HepG2 (cell line): ENCODE data around the gene TMEM253. TPM values are rescaled to one million over a fixed set of nuclear protein-coding genes. Genes with fewer than 3 reads are reported as not detected.

Experiments used
- BCLAF1 ChIP-seq: fragments of 450-650 bp; IDR thresholded peaks from 2 replicates; pipeline ENCODE4 v1.6.1; 2017; ENCODE audit warnings: mild to moderate bottlenecking
- CAMTA2 ChIP-seq: sonication (generic); formaldehyde crosslinking; IDR thresholded peaks from 2 replicates; pipeline ENCODE4 v1.4.0; 2020; ENCODE audit warnings: mild to moderate bottlenecking, missing genetic modification reagents, borderline replicate concordance
- HOMEZ ChIP-seq: IDR thresholded peaks from 2 replicates; pipeline ENCODE4 v1.6.1; 2016; ENCODE audit warnings: low read depth
- KDM2A ChIP-seq: sonication (generic); formaldehyde crosslinking; IDR thresholded peaks from 2 replicates; pipeline ENCODE4 v1.4.0; 2020; ENCODE audit warnings: low read depth, missing genetic modification reagents, borderline replicate concordance
- NBN ChIP-seq: fragments of 450-650 bp; conservative IDR thresholded peaks from 2 replicates; pipeline ENCODE4 v1.6.1; 2017
- NFATC3 ChIP-seq: sonication (generic); formaldehyde crosslinking; IDR thresholded peaks from 2 replicates; pipeline ENCODE4 v1.5.1; 2020; ENCODE audit warnings: mild to moderate bottlenecking, missing genetic modification reagents
- NR1H2 ChIP-seq: sonication (generic); formaldehyde crosslinking; IDR thresholded peaks from 2 replicates; pipeline ENCODE4 v1.8.1; 2022; ENCODE audit warnings: low read depth, missing genetic modification reagents, borderline replicate concordance
- POGZ ChIP-seq: sonication (generic); formaldehyde crosslinking; IDR thresholded peaks from 2 replicates; pipeline ENCODE4 v1.4.0; 2020; ENCODE audit warnings: mild to moderate bottlenecking, missing genetic modification reagents
- RBAK ChIP-seq: sonication (generic); formaldehyde crosslinking; IDR thresholded peaks from 2 replicates; pipeline ENCODE4 v1.5.1; 2020; ENCODE audit warnings: mild to moderate bottlenecking, missing genetic modification reagents
- SP1 ChIP-seq, 2 experiments: fragments of 450-650 bp in 1 of 2; sonication (generic) in 1 of 2; formaldehyde crosslinking in 1 of 2; IDR thresholded peaks; 2 replicates each; pipeline versions ENCODE4 v1.4.0 to v1.6.1; 2016 to 2020; ENCODE audit warnings: missing genetic modification reagents in 1 of 2
- ZBTB33 ChIP-seq: sonication (generic); formaldehyde crosslinking; IDR thresholded peaks from 2 replicates; pipeline ENCODE4 v1.4.0; 2020; ENCODE audit warnings: missing genetic modification reagents
- ZKSCAN5 ChIP-seq: sonication (generic); formaldehyde crosslinking; IDR thresholded peaks from 2 replicates; pipeline ENCODE4 v1.5.1; 2020; ENCODE audit warnings: mild to moderate bottlenecking, missing genetic modification reagents
- ZNF160 ChIP-seq: sonication (generic); formaldehyde crosslinking; IDR thresholded peaks from 2 replicates; pipeline ENCODE4 v1.8.0; 2022; ENCODE audit warnings: mild to moderate bottlenecking, inconsistent platforms, missing genetic modification reagents
- ZNF281 ChIP-seq: sonication (generic); formaldehyde crosslinking; IDR thresholded peaks from 2 replicates; pipeline ENCODE4 v1.4.0; 2020; ENCODE audit warnings: missing genetic modification reagents, borderline replicate concordance
- ZNF512 ChIP-seq: sonication (generic); formaldehyde crosslinking; IDR thresholded peaks from 2 replicates; pipeline ENCODE4 v1.4.0; 2020; ENCODE audit warnings: mild to moderate bottlenecking, missing genetic modification reagents
- ZNF644 ChIP-seq: IDR thresholded peaks from 2 replicates; pipeline ENCODE4 v1.6.1; 2016; ENCODE audit warnings: low read depth
- ZNF768 ChIP-seq: sonication (generic); formaldehyde crosslinking; IDR thresholded peaks from 2 replicates; pipeline ENCODE4 v1.4.0; 2020; ENCODE audit warnings: missing genetic modification reagents
- polyA plus RNA-seq, 8 experiments: library from polyadenylated mRNA; depleted of rRNA in 3 of 8; stranded (reverse) in 7 of 8; unstranded in 1 of 8; fragments of >200 nt; fragmentation: Illumina TruSeq in 4 of 8; extraction: Trizol in 4 of 8; gene quantifications; 2 replicates each; pipeline versions ENCODE4 v1.2.1 to v1.2.3, GENCODE V29; 2011 to 2016; ENCODE audit warnings: low read depth in 4 of 8, missing spikeins in 1 of 8, mixed read lengths in 1 of 8; ENCODE audit not compliant: insufficient read depth in 1 of 8
- total RNA-seq, 5 experiments: library from RNA; depleted of rRNA; stranded (reverse); fragments of >200 nt; fragmentation: Illumina TruSeq; extraction: Trizol; gene quantifications; 2 replicates each; pipeline ENCODE4 v1.2.3, GENCODE V29; 2016; ENCODE audit warnings: low read depth in 1 of 5

TMEM253 gene
- total and polyA plus RNA-seq, 2 of the 13 experiments (the other 11 are each of a cell fraction or from before 2014, with no cell fraction given), result 0.29 to 0.45 TPM

- TF ChIP-seq BCLAF1, result no peak
- TF ChIP-seq RBAK (CRISPR knock-in tag), result no peak; the same call in 1 of the 2 replicates
- no peak for TF ChIP-seq NR1H2 (CRISPR knock-in tag)
- no peak for TF ChIP-seq ZKSCAN5
- TF ChIP-seq CAMTA2, result no peak
- TF ChIP-seq ZNF768 (CRISPR knock-in tag), result peak; percentile 55
- peak; percentile 55; the same call in 1 of the 2 replicates for TF ChIP-seq ZNF160
- TF ChIP-seq ZBTB33, result peak; percentile 85
- peak; percentile 90 for TF ChIP-seq KDM2A (CRISPR knock-in tag)
- no peak for TF ChIP-seq ZNF512 (CRISPR knock-in tag)
- TF ChIP-seq ZNF644 (CRISPR knock-in tag), result peak; percentile 97
- TF ChIP-seq ZNF281 (CRISPR knock-in tag), result peak; percentile 57; the same call in 1 of the 2 replicates
- no peak for TF ChIP-seq NBN
- no peak for TF ChIP-seq HOMEZ (CRISPR knock-in tag)
- no peak for TF ChIP-seq SP1 (IDR thresholded peaks at IDR 0.05)
- peak; percentile 64 for TF ChIP-seq SP1 (CRISPR knock-in tag; IDR thresholded peaks at IDR 0.05)
- TF ChIP-seq NFATC3 (CRISPR knock-in tag), result no peak
- peak; percentile 53 for TF ChIP-seq POGZ (CRISPR knock-in tag)
These were observed 5.8 kb downstream of the TMEM253 start (continued) for GRCh38 chr14:21106498-21107282.
